HepG2 (cell line): ENCODE data around the gene TPP2. TPM values are rescaled to one million over a fixed set of nuclear protein-coding genes. Genes with fewer than 3 reads are reported as not detected.

Source experiments
- ATAC-seq: fragments of 200-7000 bp; cut with Tn5 transposase; 3 replicates; pipeline ENCODE4 v1.9.1; 2020; ENCODE audit warnings: mild to moderate bottlenecking, moderate library complexity
- BruUV-seq: library from RNA; stranded (reverse); fragments of 400-500 nt; replicated peaks from 2 replicates; lab custom pipeline; 2021; lab: Mats Ljungman, UMichigan
- CTCF ChIA-PET: fragments of 300-600 bp; formaldehyde crosslinking; extraction: SDS; loops from one replicate; lab custom pipeline; 2021; ENCODE audit warnings: low total read pairs, inconsistent platforms, low intra/inter-chr PET ratio; lab: Yijun Ruan, JAX
- POLR2A ChIA-PET: fragments of 350-600 bp; sonication (Branson Sonifier 250); formaldehyde crosslinking; loops from one replicate; lab custom pipeline; 2020; ENCODE audit warnings: antibody characterized with exemption, inconsistent platforms; lab: Yijun Ruan, JAX
- DNase-seq: peaks from one replicate; pipeline ENCODE4 v3.0.0-alpha.2; 2015; ENCODE audit warnings: low spot score
- FAIRE-seq: peaks from 3 replicates; lab custom pipeline; 2011; peaks lifted over from hg19 to GRCh38; lab: Jason Lieb, UNC
- H2AFZ ChIP-seq: one replicate; pipeline ENCODE4 v1.6.1; 2011; ENCODE audit warnings: low read length, inconsistent platforms
- H3K27ac ChIP-seq: fragments of 300-600 bp; 3 replicates; pipeline ENCODE4 v1.8.0; 2011; ENCODE audit warnings: mixed run types, mild to moderate bottlenecking, mixed read lengths, low read length, inconsistent platforms; ENCODE audit not compliant: insufficient read depth; ENCODE audit errors: extremely low read length
- H3K27me3 ChIP-seq, 2 experiments: fragments of 200-600 bp in 1 of 2; 2 replicates in 1 of 2; 3 replicates in 1 of 2; pipeline versions ENCODE4 v1.6.0 to v1.8.0; 2011; ENCODE audit warnings: low read length in 2 of 2, mild to moderate bottlenecking in 2 of 2, moderate library complexity in 2 of 2, inconsistent platforms in 1 of 2; ENCODE audit not compliant: insufficient read depth in 2 of 2, control insufficient read depth in 1 of 2
- H3K36me3 ChIP-seq, 2 experiments: fragments of 200-600 bp in 1 of 2; replicated peaks in 1 of 2; 2 replicates in 1 of 2; 3 replicates in 1 of 2; pipeline versions ENCODE4 v1.5.1 to v1.8.0; 2011; ENCODE audit warnings: low read length in 2 of 2, inconsistent platforms in 1 of 2; ENCODE audit not compliant: insufficient read depth in 2 of 2, control insufficient read depth in 1 of 2
- H3K4me1 ChIP-seq: 2 replicates; pipeline ENCODE4 v1.5.1; 2012; ENCODE audit warnings: low read length, inconsistent platforms; ENCODE audit not compliant: insufficient read depth
- H3K4me2 ChIP-seq: 2 replicates; pipeline ENCODE4 v1.6.0; 2011; ENCODE audit warnings: low read depth, low read length, inconsistent platforms
- H3K4me3 ChIP-seq, 3 experiments: fragments of 200-600 bp in 1 of 3; sonication (generic), shearing (Covaris generic) in 1 of 3; replicated peaks in 1 of 3; 2 replicates each; pipeline ENCODE4 v1.5.1; 2011 to 2016; ENCODE audit warnings: low read length in 3 of 3, inconsistent platforms in 2 of 3, low read depth in 2 of 3, mild to moderate bottlenecking in 2 of 3, control low read depth in 1 of 3, mixed read lengths in 1 of 3; ENCODE audit not compliant: insufficient read depth in 1 of 3
- H3K79me2 ChIP-seq: one replicate; pipeline ENCODE4 v1.6.1; 2011; ENCODE audit warnings: low read length, inconsistent platforms; ENCODE audit not compliant: insufficient read depth
- H3K9ac ChIP-seq: 2 replicates; pipeline ENCODE4 v1.6.0; 2011; ENCODE audit warnings: mild to moderate bottlenecking, low read depth, low read length, inconsistent platforms; ENCODE audit not compliant: insufficient read depth
- H3K9me3 ChIP-seq: 2 replicates; pipeline ENCODE4 v1.5.1; 2012; ENCODE audit warnings: mild to moderate bottlenecking, low read length
- H4K20me1 ChIP-seq: 2 replicates; pipeline ENCODE4 v1.6.0; 2011; ENCODE audit warnings: inconsistent platforms, mild to moderate bottlenecking, low read length, moderate library complexity; ENCODE audit not compliant: insufficient read depth
- FOXO1 ChIP-seq: sonication (generic); formaldehyde crosslinking; IDR thresholded peaks from 2 replicates; pipeline ENCODE4 v1.4.0; 2020; ENCODE audit warnings: missing genetic modification reagents
- HHEX ChIP-seq: IDR thresholded peaks from 2 replicates; pipeline ENCODE4 v1.6.1; 2016; ENCODE audit warnings: control low read depth
- MBNL3 ChIP-seq: fragments of 250-450 bp; sonication (Bioruptor Pico); conservative IDR thresholded peaks from 2 replicates; pipeline ENCODE4 v1.8.0; 2022; ENCODE audit warnings: mild to moderate bottlenecking, inconsistent platforms
- NR2F1 ChIP-seq, 2 experiments: fragments of 450-650 bp in 1 of 2; formaldehyde crosslinking in 1 of 2; IDR thresholded peaks; 2 replicates each; pipeline versions ENCODE4 v1.5.0 to v1.6.1; 2016 to 2020; ENCODE audit warnings: mild to moderate bottlenecking in 1 of 2, missing compliant biosample characterization in 1 of 2, missing genetic modification reagents in 1 of 2, moderate library complexity in 1 of 2
- TCF7L2 ChIP-seq: IDR thresholded peaks from 2 replicates; pipeline ENCODE4 v1.6.1; 2011; ENCODE audit warnings: mild to moderate bottlenecking, low read depth, low read length, moderate library complexity
- ZNF253 ChIP-seq: sonication (generic); formaldehyde crosslinking; IDR thresholded peaks from 2 replicates; pipeline ENCODE4 v1.8.0; 2022; ENCODE audit warnings: mild to moderate bottlenecking, missing genetic modification reagents, borderline replicate concordance
- ZNF496 ChIP-seq: sonication (generic); formaldehyde crosslinking; IDR thresholded peaks from 2 replicates; pipeline ENCODE4 v1.8.1; 2023; ENCODE audit warnings: mild to moderate bottlenecking, moderate library complexity, missing genetic modification reagents; ENCODE audit not compliant: insufficient replicate concordance
- ZNF546 ChIP-seq: sonication (generic); formaldehyde crosslinking; conservative IDR thresholded peaks from 2 replicates; pipeline ENCODE4 v1.8.1; 2023; ENCODE audit warnings: mild to moderate bottlenecking, missing genetic modification reagents
- ZNF850 ChIP-seq: sonication (generic); formaldehyde crosslinking; conservative IDR thresholded peaks from 2 replicates; pipeline ENCODE4 v1.9.0; 2021; ENCODE audit warnings: mild to moderate bottlenecking, missing genetic modification reagents
- ZNF878 ChIP-seq: sonication (generic); formaldehyde crosslinking; IDR thresholded peaks from 2 replicates; pipeline ENCODE4 v1.8.1; 2023; ENCODE audit warnings: mild to moderate bottlenecking, missing genetic modification reagents, moderate library complexity
- WGBS: methylation state at CpG from one replicate; pipeline ENCODE4 v1.1.6; 2017; ENCODE audit warnings: low lambda C conversion rate; 5-methylcytosine and 5-hydroxymethylcytosine counted together
- in situ Hi-C: cut with HindIII; loops from 2 replicates; pipeline ENCODE4 v1.10.0; 2017; ENCODE audit warnings: low pct_unique_long_range_greater_than_20kb; ENCODE audit not compliant: extremely low pct_ligation_motif_present
- intact Hi-C: fragments of 100-400 bp; cut with micrococcal nuclease; formaldehyde crosslinking; loops from one replicate; pipeline ENCODE4 v1.10.0; 2022; ENCODE audit not compliant: unreplicated experiment
- polyA plus RNA-seq, 8 experiments: library from polyadenylated mRNA; depleted of rRNA in 3 of 8; stranded (reverse) in 7 of 8; unstranded in 1 of 8; fragments of >200 nt; fragmentation: Illumina TruSeq in 4 of 8; extraction: Trizol in 4 of 8; gene quantifications; 2 replicates each; pipeline versions ENCODE4 v1.2.1 to v1.2.3, GENCODE V29; 2011 to 2016; ENCODE audit warnings: low read depth in 4 of 8, missing spikeins in 1 of 8, mixed read lengths in 1 of 8; ENCODE audit not compliant: insufficient read depth in 1 of 8
- total RNA-seq, 5 experiments: library from RNA; depleted of rRNA; stranded (reverse); fragments of >200 nt; fragmentation: Illumina TruSeq; extraction: Trizol; gene quantifications; 2 replicates each; pipeline ENCODE4 v1.2.3, GENCODE V29; 2016; ENCODE audit warnings: low read depth in 1 of 5
- TF ChIP-seq, protein P1 (sequence below): sonication (generic); formaldehyde crosslinking; IDR thresholded peaks from 2 replicates; pipeline ENCODE4 v1.5.0; 2020; ENCODE audit warnings: mild to moderate bottlenecking, low read depth, missing genetic modification reagents, borderline replicate concordance
- TF ChIP-seq, protein P2 (sequence below): fragments of 450-650 bp; IDR thresholded peaks from 2 replicates; pipeline ENCODE4 v1.6.1; 2017
- TF ChIP-seq, protein P3 (sequence below): sonication (generic); formaldehyde crosslinking; IDR thresholded peaks from 2 replicates; pipeline ENCODE4 v1.8.1; 2022; ENCODE audit warnings: low read depth, mild to moderate bottlenecking, missing genetic modification reagents

The TPP2 gene
- total and polyA plus RNA-seq, 2 of the 13 experiments (the other 11 are each of a cell fraction or from before 2014, with no cell fraction given) = 16.4 to 52.1 TPM

DNA sequence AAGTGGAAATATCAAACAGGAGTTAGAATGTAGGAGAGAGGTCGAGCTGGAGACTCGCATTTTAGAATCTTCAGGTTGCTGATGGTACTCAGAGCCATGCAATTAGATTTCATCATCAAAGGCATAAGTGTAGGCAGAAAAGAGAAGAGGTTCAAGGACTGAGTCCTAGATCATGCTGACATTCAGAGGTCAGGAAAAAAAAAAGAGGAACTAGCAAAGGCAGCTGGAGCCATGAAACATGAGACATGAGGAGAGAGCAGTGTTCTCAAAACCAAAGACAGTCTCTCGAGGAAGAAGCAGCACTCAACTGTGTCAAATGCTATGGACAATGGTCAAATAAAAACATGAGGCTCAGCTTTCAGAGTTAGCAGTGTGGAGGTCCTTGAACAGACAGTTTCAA is 12.4 kb upstream of the TPP2 start (continued):
- TF ChIP-seq MBNL3 (CRISPR knock-in tag) = no peak
- TF ChIP-seq, all 625 proteins: peak for 0

DNA sequence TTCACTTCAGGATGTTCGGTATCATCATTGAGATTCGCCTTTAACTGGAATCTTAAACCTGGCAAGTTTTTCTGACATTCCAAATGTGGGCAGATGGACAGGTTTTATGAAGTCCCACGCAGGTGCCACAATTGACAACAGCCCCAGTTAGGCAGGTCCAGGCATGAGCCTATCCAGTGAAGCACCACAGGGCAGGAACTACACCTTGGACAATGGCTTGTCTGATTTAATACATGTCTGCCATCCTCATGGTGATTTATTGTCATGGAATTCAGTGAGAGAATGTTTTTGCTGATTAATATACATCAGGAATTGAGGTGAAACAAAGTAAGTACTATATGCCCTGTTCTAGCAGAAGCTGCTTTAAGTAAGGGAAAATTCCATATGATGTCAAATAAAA is 10.2 kb upstream of the TPP2 start:
- in situ Hi-C loops = no loop called here

More for the DNA sequence above, 10.2 kb upstream of the TPP2 start:
- Histone ChIP-seq H3K9ac (no peak overlapping the region), H3K4me1 (peaks cover 6% of the 10 kb centered on the region; the same call in 1 of the 2 replicates), H3K4me3 (no peak overlapping the region), H4K20me1 (no peaks in the 10 kb centered on the region), H2AFZ (no peak overlapping the region), H3K4me2 (no peak overlapping the region), H3K27me3 (peaks cover 0 to 14% of the 10 kb centered on the region in 2 experiments; a peak in 3 of 5 replicates), H3K79me2 (no peaks in the 10 kb centered on the region), H3K36me3 (no peaks in the 10 kb centered on the region), H3K27ac (no peak overlapping the region), H3K9me3 (no peaks in the 10 kb centered on the region)
- TF ChIP-seq TCF7L2 (no peak), ZNF878 (no peak), FOXO1 (CRISPR knock-in tag) (no peak), ZNF546 (CRISPR knock-in tag) (no peak), ZNF253 (CRISPR knock-in tag) (no peak), ZNF496 (no peak), HHEX (no peak), ZNF850 (no peak), NR2F1 (CRISPR knock-in tag; IDR thresholded peaks at IDR 0.05) (no peak)
- TF ChIP-seq, protein P1, sequence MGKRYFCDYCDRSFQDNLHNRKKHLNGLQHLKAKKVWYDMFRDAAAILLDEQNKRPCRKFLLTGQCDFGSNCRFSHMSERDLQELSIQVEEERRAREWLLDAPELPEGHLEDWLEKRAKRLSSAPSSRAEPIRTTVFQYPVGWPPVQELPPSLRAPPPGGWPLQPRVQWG = no peak
- TF ChIP-seq, protein P2, sequence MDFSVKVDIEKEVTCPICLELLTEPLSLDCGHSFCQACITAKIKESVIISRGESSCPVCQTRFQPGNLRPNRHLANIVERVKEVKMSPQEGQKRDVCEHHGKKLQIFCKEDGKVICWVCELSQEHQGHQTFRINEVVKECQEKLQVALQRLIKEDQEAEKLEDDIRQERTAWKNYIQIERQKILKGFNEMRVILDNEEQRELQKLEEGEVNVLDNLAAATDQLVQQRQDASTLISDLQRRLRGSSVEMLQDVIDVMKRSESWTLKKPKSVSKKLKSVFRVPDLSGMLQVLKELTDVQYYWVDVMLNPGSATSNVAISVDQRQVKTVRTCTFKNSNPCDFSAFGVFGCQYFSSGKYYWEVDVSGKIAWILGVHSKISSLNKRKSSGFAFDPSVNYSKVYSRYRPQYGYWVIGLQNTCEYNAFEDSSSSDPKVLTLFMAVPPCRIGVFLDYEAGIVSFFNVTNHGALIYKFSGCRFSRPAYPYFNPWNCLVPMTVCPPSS = no peak
- TF ChIP-seq, protein P3, sequence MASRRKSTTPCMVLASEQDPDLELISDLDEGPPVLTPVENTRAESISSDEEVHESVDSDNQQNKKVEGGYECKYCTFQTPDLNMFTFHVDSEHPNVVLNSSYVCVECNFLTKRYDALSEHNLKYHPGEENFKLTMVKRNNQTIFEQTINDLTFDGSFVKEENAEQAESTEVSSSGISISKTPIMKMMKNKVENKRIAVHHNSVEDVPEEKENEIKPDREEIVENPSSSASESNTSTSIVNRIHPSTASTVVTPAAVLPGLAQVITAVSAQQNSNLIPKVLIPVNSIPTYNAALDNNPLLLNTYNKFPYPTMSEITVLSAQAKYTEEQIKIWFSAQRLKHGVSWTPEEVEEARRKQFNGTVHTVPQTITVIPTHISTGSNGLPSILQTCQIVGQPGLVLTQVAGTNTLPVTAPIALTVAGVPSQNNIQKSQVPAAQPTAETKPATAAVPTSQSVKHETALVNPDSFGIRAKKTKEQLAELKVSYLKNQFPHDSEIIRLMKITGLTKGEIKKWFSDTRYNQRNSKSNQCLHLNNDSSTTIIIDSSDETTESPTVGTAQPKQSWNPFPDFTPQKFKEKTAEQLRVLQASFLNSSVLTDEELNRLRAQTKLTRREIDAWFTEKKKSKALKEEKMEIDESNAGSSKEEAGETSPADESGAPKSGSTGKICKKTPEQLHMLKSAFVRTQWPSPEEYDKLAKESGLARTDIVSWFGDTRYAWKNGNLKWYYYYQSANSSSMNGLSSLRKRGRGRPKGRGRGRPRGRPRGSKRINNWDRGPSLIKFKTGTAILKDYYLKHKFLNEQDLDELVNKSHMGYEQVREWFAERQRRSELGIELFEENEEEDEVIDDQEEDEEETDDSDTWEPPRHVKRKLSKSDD = no peak
- FAIRE-seq = no peak
- POLR2A ChIA-PET = no interaction called here
- no peak for ATAC-seq
- BruUV-seq = no TSS peak
- WGBS = 39% methylated on average over 3 of the region's 3 CpGs
- CTCF ChIA-PET = no interaction called here
- intact Hi-C loops = no loop called here
- DNase-seq = no peak
